ENCODE data around the gene NAPG. TPM values are rescaled to one million over a fixed set of nuclear protein-coding genes. Genes with fewer than 3 reads are reported as not detected.

NAPG gene
- total RNA-seq, 1 donor from 2014 or later, result 32.0 TPM

GRCh38 chr18:10514601-10515000 lies 11.2 kb upstream of the NAPG start:
- H3K27me3 Mint-ChIP-seq (ENCODE audit: low read depth), result peaks cover 5% of the 10 kb centered on the region
- H3K36me3 Mint-ChIP-seq (ENCODE audit: low read depth), result no peaks in the 10 kb centered on the region
- no peak overlapping the region for H3K27ac Mint-ChIP-seq (ENCODE audit: unreplicated experiment)

GRCh38 chr18:10515456-10515855 lies 10.4 kb upstream of the NAPG start:
- Mint-ChIP-seq H3K27me3 (ENCODE audit: low read depth) (peaks cover 5% of the 10 kb centered on the region), H3K36me3 (ENCODE audit: low read depth) (no peaks in the 10 kb centered on the region), H3K4me3 (ENCODE audit: unreplicated experiment) (no peak overlapping the region), H3K9me3 (ENCODE audit: low read depth) (peaks cover 4% of the 10 kb centered on the region), H3K27ac (ENCODE audit: unreplicated experiment) (no peak overlapping the region), H3K4me1 (ENCODE audit: low read depth) (peaks cover 21% of the 10 kb centered on the region)
- no peak for DNase-seq (ENCODE audit: low spot score)
- TF ChIP-seq CTCF (IDR thresholded peaks at IDR 0.05), result no peak

More at GRCh38 chr18:10514601-10515000, 11.2 kb upstream of the NAPG start:
- peaks cover 6% of the 10 kb centered on the region for H3K9me3 Mint-ChIP-seq (ENCODE audit: low read depth)
- no peak for TF ChIP-seq CTCF (IDR thresholded peaks at IDR 0.05)
- H3K4me3 Mint-ChIP-seq (ENCODE audit: unreplicated experiment), result no peak overlapping the region
- peaks cover 14% of the 10 kb centered on the region for H3K4me1 Mint-ChIP-seq (ENCODE audit: low read depth)
- no peak for DNase-seq (ENCODE audit: low spot score)

GRCh38 chr18:10516078-10516477 lies 9.7 kb upstream of the NAPG start:
- Mint-ChIP-seq H3K27ac (ENCODE audit: unreplicated experiment) (no peak overlapping the region), H3K4me3 (ENCODE audit: unreplicated experiment) (no peak overlapping the region), H3K9me3 (ENCODE audit: low read depth) (peaks cover 4% of the 10 kb centered on the region), H3K4me1 (ENCODE audit: low read depth) (peaks cover 21% of the 10 kb centered on the region), H3K27me3 (ENCODE audit: low read depth) (peaks cover 5% of the 10 kb centered on the region), H3K36me3 (ENCODE audit: low read depth) (no peaks in the 10 kb centered on the region)
- no peak for TF ChIP-seq CTCF (IDR thresholded peaks at IDR 0.05)
- DNase-seq (ENCODE audit: low spot score), result no peak

- no peak overlapping the region for H3K4me3 Mint-ChIP-seq (ENCODE audit: unreplicated experiment)
- peak; percentile 77 for TF ChIP-seq CTCF (IDR thresholded peaks at IDR 0.05)
- no peak for DNase-seq (ENCODE audit: low spot score)
- peak overlapping the region; percentile 7 for H3K27ac Mint-ChIP-seq (ENCODE audit: unreplicated experiment)
- H3K27me3 Mint-ChIP-seq (ENCODE audit: low read depth), result peaks cover 2% of the 10 kb centered on the region
- peaks cover 21% of the 10 kb centered on the region for H3K4me1 Mint-ChIP-seq (ENCODE audit: low read depth)
- peaks cover 4% of the 10 kb centered on the region for H3K9me3 Mint-ChIP-seq (ENCODE audit: low read depth)
- H3K36me3 Mint-ChIP-seq (ENCODE audit: low read depth), result no peaks in the 10 kb centered on the region
These were observed 7.1 kb upstream of the NAPG start for GRCh38 chr18:10518595-10519255.

GRCh38 chr18:10519366-10519765 lies 6.5 kb upstream of the NAPG start:
- H3K27ac Mint-ChIP-seq (ENCODE audit: unreplicated experiment), result no peak overlapping the region
- peaks cover 21% of the 10 kb centered on the region for H3K4me1 Mint-ChIP-seq (ENCODE audit: low read depth)
- H3K4me3 Mint-ChIP-seq (ENCODE audit: unreplicated experiment), result no peak overlapping the region
- no peak for DNase-seq (ENCODE audit: low spot score)
- H3K9me3 Mint-ChIP-seq (ENCODE audit: low read depth), result peaks cover 4% of the 10 kb centered on the region
- H3K27me3 Mint-ChIP-seq (ENCODE audit: low read depth), result peaks cover 2% of the 10 kb centered on the region
- H3K36me3 Mint-ChIP-seq (ENCODE audit: low read depth), result no peaks in the 10 kb centered on the region
- no peak for TF ChIP-seq CTCF (IDR thresholded peaks at IDR 0.05)
